ENCODE data around the gene RPL6. TPM values are rescaled to one million over a fixed set of nuclear protein-coding genes. Genes with fewer than 3 reads are reported as not detected.

RPL6 gene
- total and polyA plus RNA-seq, 2 experiments from 2014 or later: 1,413 to 1,715 TPM

- no peaks in the 10 kb centered on the region for H3K36me3 ChIP-seq (ENCODE audit: insufficient read depth)
- H3K4me3 Mint-ChIP-seq: no peak overlapping the region
- no peaks in the 10 kb centered on the region; the same call in 2 of the 3 replicates for H3K4me1 Mint-ChIP-seq
- no peaks in the 10 kb centered on the region for H3K27me3 ChIP-seq (ENCODE audit: insufficient read depth)
- no peaks in the 10 kb centered on the region for H3K4me1 ChIP-seq (ENCODE audit: insufficient read depth)
- DNase-seq (ENCODE audit: low spot score): no peak
- H3K27me3 Mint-ChIP-seq (ENCODE audit: insufficient read depth, low read depth, poor library complexity): peaks cover 15% of the 10 kb centered on the region
- no peak overlapping the region for H3K27ac Mint-ChIP-seq
- no peak overlapping the region for H2AFZ ChIP-seq
- H3K36me3 Mint-ChIP-seq (ENCODE audit: low read depth): peaks cover 5% of the 10 kb centered on the region; the same call in 2 of the 3 replicates
- no peak overlapping the region for H3K4me3 ChIP-seq
- no peaks in the 10 kb centered on the region; the same call in 1 of the 3 replicates for H3K9me3 Mint-ChIP-seq
- peaks cover 10% of the 10 kb centered on the region; the same call in 1 of the 2 replicates for H3F3A ChIP-seq (replicated peaks; ENCODE audit: low read depth)
- no peak for ATAC-seq
- no peak overlapping the region for H3K4me2 ChIP-seq
- H3K27ac ChIP-seq (ENCODE audit: low read depth): no peak overlapping the region
- no peaks in the 10 kb centered on the region for H3K9me2 ChIP-seq (ENCODE audit: insufficient read depth)
- no peaks in the 10 kb centered on the region for H4K20me1 ChIP-seq (replicated peaks; ENCODE audit: insufficient read depth)
- H3K79me2 ChIP-seq (replicated peaks; ENCODE audit: insufficient read depth): peaks cover 10% of the 10 kb centered on the region; the same call in 1 of the 2 replicates
- no peak for TF ChIP-seq JUNB (IDR thresholded peaks at IDR 0.05; ENCODE audit: unreplicated experiment)
- no peak for TF ChIP-seq CTCF (conservative IDR thresholded peaks at IDR 0.05; ENCODE audit: low read depth in 2 of 2)
- no peak for TF ChIP-seq EZH2 (IDR thresholded peaks at IDR 0.05; ENCODE audit: low read depth, unreplicated experiment)
- TF ChIP-seq CREB1 (CRISPR knock-in tag; IDR thresholded peaks at IDR 0.05; ENCODE audit: low read depth): no peak
- TF ChIP-seq ZNF331 (CRISPR knock-in tag; IDR thresholded peaks at IDR 0.05; ENCODE audit: low read depth): no peak
- TF ChIP-seq, protein P1, sequence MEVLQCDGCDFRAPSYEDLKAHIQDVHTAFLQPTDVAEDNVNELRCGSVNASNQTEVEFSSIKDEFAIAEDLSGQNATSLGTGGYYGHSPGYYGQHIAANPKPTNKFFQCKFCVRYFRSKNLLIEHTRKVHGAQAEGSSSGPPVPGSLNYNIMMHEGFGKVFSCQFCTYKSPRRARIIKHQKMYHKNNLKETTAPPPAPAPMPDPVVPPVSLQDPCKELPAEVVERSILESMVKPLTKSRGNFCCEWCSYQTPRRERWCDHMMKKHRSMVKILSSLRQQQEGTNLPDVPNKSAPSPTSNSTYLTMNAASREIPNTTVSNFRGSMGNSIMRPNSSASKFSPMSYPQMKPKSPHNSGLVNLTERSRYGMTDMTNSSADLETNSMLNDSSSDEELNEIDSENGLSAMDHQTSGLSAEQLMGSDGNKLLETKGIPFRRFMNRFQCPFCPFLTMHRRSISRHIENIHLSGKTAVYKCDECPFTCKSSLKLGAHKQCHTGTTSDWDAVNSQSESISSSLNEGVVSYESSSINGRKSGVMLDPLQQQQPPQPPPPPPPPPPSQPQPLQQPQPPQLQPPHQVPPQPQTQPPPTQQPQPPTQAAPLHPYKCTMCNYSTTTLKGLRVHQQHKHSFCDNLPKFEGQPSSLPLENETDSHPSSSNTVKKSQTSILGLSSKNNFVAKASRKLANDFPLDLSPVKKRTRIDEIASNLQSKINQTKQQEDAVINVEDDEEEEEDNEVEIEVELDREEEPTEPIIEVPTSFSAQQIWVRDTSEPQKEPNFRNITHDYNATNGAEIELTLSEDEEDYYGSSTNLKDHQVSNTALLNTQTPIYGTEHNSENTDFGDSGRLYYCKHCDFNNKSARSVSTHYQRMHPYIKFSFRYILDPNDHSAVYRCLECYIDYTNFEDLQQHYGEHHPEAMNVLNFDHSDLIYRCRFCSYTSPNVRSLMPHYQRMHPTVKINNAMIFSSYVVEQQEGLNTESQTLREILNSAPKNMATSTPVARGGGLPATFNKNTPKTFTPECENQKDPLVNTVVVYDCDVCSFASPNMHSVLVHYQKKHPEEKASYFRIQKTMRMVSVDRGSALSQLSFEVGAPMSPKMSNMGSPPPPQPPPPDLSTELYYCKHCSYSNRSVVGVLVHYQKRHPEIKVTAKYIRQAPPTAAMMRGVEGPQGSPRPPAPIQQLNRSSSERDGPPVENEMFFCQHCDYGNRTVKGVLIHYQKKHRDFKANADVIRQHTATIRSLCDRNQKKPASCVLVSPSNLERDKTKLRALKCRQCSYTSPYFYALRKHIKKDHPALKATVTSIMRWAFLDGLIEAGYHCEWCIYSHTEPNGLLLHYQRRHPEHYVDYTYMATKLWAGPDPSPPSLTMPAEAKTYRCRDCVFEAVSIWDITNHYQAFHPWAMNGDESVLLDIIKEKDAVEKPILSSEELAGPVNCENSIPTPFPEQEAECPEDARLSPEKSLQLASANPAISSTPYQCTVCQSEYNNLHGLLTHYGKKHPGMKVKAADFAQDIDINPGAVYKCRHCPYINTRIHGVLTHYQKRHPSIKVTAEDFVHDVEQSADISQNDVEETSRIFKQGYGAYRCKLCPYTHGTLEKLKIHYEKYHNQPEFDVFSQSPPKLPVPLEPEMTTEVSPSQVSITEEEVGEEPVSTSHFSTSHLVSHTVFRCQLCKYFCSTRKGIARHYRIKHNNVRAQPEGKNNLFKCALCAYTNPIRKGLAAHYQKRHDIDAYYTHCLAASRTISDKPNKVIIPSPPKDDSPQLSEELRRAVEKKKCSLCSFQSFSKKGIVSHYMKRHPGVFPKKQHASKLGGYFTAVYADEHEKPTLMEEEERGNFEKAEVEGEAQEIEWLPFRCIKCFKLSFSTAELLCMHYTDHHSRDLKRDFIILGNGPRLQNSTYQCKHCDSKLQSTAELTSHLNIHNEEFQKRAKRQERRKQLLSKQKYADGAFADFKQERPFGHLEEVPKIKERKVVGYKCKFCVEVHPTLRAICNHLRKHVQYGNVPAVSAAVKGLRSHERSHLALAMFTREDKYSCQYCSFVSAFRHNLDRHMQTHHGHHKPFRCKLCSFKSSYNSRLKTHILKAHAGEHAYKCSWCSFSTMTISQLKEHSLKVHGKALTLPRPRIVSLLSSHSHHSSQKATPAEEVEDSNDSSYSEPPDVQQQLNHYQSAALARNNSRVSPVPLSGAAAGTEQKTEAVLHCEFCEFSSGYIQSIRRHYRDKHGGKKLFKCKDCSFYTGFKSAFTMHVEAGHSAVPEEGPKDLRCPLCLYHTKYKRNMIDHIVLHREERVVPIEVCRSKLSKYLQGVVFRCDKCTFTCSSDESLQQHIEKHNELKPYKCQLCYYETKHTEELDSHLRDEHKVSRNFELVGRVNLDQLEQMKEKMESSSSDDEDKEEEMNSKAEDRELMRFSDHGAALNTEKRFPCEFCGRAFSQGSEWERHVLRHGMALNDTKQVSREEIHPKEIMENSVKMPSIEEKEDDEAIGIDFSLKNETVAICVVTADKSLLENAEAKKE (CRISPR knock-in tag; IDR thresholded peaks at IDR 0.05): no peak
- no peak for TF ChIP-seq ZNF114 (CRISPR knock-in tag; IDR thresholded peaks at IDR 0.05)
- no peak for TF ChIP-seq REST (IDR thresholded peaks at IDR 0.05; ENCODE audit: unreplicated experiment)
These were observed 4.6 kb upstream of the RPL6 start for GRCh38 chr12:112413855-112414625.

Data from GM23338 (cell line).